Lung (tissue), 12 donors: ENCODE measurements around the gene PTPRN2. TPM values are rescaled to one million over a fixed set of nuclear protein-coding genes. Genes with fewer than 3 reads are reported as not detected.

Source experiments
- ATAC-seq: fragments of 200-7000 bp; cut with Tn5 transposase; one replicate; pipeline ENCODE4 v1.9.1; 2020; ENCODE audit warnings: moderate number of reproducible peaks; ENCODE audit not compliant: insufficient read depth, low FRiP score
- DNase-seq, 3 donors: peaks; one replicate each; pipeline ENCODE4 v3.0.0-alpha.2; 2013 to 2017
- H3K27ac ChIP-seq, 2 donors: one replicate each; pipeline ENCODE4 v1.5.1; 2013; ENCODE audit warnings: mild to moderate bottlenecking in 2 of 2, moderate library complexity in 2 of 2, control low read depth in 1 of 2, inconsistent platforms in 1 of 2, low read depth in 1 of 2, low read length in 1 of 2
- H3K27me3 ChIP-seq, 3 donors: one replicate each; pipeline ENCODE4 v1.5.1; 2013; ENCODE audit warnings: low read length in 2 of 3; ENCODE audit not compliant: control insufficient read depth in 3 of 3, insufficient read depth in 3 of 3
- H3K36me3 ChIP-seq, 4 donors: one replicate each; pipeline ENCODE4 v1.5.1; 2013; ENCODE audit warnings: low read length in 4 of 4, mild to moderate bottlenecking in 1 of 4, moderate library complexity in 1 of 4; ENCODE audit not compliant: control insufficient read depth in 4 of 4, insufficient read depth in 4 of 4
- H3K4me1 ChIP-seq, 5 donors: one replicate each; pipeline ENCODE4 v1.5.1; 2013; ENCODE audit warnings: low read length in 5 of 5, mild to moderate bottlenecking in 2 of 5, moderate library complexity in 1 of 5; ENCODE audit not compliant: control insufficient read depth in 5 of 5, insufficient read depth in 5 of 5
- H3K4me3 ChIP-seq: one replicate; pipeline ENCODE4 v1.5.1; 2013; ENCODE audit warnings: mild to moderate bottlenecking, control low read depth, moderate library complexity
- H3K9ac ChIP-seq, 2 donors: one replicate each; pipeline ENCODE4 v1.5.1; 2013; ENCODE audit warnings: low read length in 2 of 2, control low read depth in 1 of 2; ENCODE audit not compliant: insufficient read depth in 1 of 2
- H3K9me3 ChIP-seq, 4 donors: one replicate each; pipeline ENCODE4 v1.5.1; 2013; ENCODE audit warnings: low read length in 3 of 4, mild to moderate bottlenecking in 1 of 4, moderate library complexity in 1 of 4; ENCODE audit not compliant: control insufficient read depth in 4 of 4, insufficient read depth in 3 of 4
- WGBS, 2 donors: extraction: QIAGEN DNeasy Blood & Tissue Kit; methylation state at CpG; one replicate each; pipeline ENCODE4 v1.1.7; 2013; 5-methylcytosine and 5-hydroxymethylcytosine counted together
- polyA plus RNA-seq, 2 donors: library from polyadenylated mRNA; stranded (reverse); fragments of 200-250 nt; gene quantifications; one replicate each; pipeline ENCODE4 v1.2.1, GENCODE V29; 2013
- total RNA-seq, 2 donors: library from RNA; depleted of rRNA in 1 of 2; stranded (reverse); fragments of >200 nt in 1 of 2; gene quantifications; one replicate each; pipeline ENCODE4 v1.2.1, GENCODE V29; 2014 to 2021
- TF ChIP-seq, protein P1 (sequence below): IDR thresholded peaks from 2 replicates; pipeline ENCODE4 v1.5.1; 2012; ENCODE audit warnings: mild to moderate bottlenecking; ENCODE audit errors: control extremely low read depth, extremely low read depth
- donor health status: control.
- donor health status: control.
- donor health status: Bipolar disorder and iron deficiency.
- donor health status: healthy.
- donor health status: DM: yes; HTN: yes; CAD: no.

Gene PTPRN2
- total and polyA plus RNA-seq, 4 donors: 2.1 to 7.4 (median 4.4) TPM

DNA sequence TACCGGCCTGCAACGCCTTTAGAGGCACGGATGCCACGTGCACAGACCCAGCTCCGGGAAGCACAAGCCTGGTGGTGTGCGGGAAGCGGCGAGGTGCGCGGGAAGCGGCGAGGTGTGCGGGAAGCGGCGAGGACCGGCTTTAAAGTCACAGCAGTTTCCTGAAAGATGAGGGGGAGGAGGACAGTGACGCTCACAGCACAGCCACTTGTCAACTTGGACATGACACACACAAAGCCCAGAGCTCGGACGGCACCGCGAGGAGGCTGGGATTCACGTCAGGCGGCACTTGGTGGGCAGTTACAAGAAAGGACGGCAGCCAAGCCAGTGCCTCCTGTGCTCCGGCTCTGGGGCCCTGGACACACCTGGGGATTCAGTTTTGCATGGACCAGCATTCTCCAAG, 724.9 kb downstream of the PTPRN2 start:
- Histone ChIP-seq H3K27ac (no peak overlapping the region), H3K27me3 (no peaks in the 10 kb centered on the region), H3K9me3 (no peaks in the 10 kb centered on the region), H3K4me3 (no peak overlapping the region), H3K9ac (no peak overlapping the region), H3K4me1 (peaks cover 0 to 1% (median 0%) of the 10 kb centered on the region in 5 donors), H3K36me3 (no peaks in the 10 kb centered on the region)
- TF ChIP-seq, protein P1, sequence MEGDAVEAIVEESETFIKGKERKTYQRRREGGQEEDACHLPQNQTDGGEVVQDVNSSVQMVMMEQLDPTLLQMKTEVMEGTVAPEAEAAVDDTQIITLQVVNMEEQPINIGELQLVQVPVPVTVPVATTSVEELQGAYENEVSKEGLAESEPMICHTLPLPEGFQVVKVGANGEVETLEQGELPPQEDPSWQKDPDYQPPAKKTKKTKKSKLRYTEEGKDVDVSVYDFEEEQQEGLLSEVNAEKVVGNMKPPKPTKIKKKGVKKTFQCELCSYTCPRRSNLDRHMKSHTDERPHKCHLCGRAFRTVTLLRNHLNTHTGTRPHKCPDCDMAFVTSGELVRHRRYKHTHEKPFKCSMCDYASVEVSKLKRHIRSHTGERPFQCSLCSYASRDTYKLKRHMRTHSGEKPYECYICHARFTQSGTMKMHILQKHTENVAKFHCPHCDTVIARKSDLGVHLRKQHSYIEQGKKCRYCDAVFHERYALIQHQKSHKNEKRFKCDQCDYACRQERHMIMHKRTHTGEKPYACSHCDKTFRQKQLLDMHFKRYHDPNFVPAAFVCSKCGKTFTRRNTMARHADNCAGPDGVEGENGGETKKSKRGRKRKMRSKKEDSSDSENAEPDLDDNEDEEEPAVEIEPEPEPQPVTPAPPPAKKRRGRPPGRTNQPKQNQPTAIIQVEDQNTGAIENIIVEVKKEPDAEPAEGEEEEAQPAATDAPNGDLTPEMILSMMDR: no peak
- WGBS, 2 donors: 86 to 94% methylated on average over 25 of the region's 25 CpGs
- DNase-seq (no peak), ATAC-seq (no peak)

DNA sequence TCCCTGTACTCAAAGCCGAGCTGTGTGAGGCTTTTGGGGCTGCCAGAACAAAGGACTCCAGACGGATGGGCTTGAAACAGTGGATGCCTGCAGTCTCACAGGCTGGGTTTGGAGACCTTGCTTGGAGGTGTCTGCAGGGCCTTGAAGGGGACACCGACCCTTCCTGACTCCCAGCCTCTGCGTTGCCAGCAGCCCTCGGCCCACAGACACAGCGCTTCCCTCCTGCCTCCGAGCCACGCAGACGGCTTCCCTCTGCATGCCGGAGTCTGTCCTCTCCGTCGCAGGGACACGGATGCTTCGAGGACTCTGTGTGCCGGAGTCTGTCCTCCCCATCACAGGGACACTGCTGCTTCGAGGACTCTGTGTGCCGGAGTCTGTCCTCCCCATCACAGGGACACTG, 726.1 kb downstream of the PTPRN2 start:
- Histone ChIP-seq H3K9ac (no peak overlapping the region), H3K36me3 (no peaks in the 10 kb centered on the region), H3K27me3 (no peaks in the 10 kb centered on the region), H3K4me1 (peaks cover 0 to 1% (median 0%) of the 10 kb centered on the region in 5 donors), H3K9me3 (no peaks in the 10 kb centered on the region), H3K27ac (no peak overlapping the region), H3K4me3 (no peak overlapping the region)
- TF ChIP-seq, protein P1: no peak
- ATAC-seq (no peak), DNase-seq (no peak)
- 91 to 97% methylated on average over 16 to 17 of the region's 17 CpGs for WGBS, 2 donors

DNA sequence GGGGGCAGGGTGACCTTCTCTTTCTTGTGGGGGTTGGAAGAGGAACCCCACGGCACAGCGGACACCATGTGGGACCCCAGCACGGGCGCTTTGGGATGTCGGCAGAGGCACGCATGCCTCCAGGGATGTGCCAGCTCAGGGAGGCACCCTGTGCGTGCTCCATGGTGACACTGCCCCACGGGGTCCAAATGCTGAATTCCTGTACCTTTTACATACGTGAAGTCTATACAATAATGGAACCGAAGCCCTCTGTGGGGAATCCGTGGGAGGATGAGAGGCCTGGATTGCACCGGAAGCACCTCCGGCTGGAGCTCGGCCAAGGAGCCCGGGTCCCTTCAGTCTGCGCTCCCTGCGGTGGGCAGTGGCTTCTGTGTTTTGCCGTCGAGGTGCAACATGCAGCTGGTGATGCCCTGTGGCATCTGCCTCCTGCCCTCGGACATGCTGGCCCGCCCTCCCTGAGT, 726.6 kb downstream of the PTPRN2 start:
- WGBS, 2 donors: 83 to 91% methylated on average over 20 to 21 of the region's 21 CpGs
- H3K9me3 ChIP-seq: no peaks in the 10 kb centered on the region
- no peaks in the 10 kb centered on the region for H3K36me3 ChIP-seq
- no peak overlapping the region for H3K27ac ChIP-seq
- no peak overlapping the region for H3K9ac ChIP-seq
- H3K27me3 ChIP-seq: no peaks in the 10 kb centered on the region
- TF ChIP-seq, protein P1: no peak
- peaks cover 0 to 1% (median 0%) of the 10 kb centered on the region in 5 donors for H3K4me1 ChIP-seq
- ATAC-seq (no peak), DNase-seq (no peak)
- no peak overlapping the region for H3K4me3 ChIP-seq

DNA sequence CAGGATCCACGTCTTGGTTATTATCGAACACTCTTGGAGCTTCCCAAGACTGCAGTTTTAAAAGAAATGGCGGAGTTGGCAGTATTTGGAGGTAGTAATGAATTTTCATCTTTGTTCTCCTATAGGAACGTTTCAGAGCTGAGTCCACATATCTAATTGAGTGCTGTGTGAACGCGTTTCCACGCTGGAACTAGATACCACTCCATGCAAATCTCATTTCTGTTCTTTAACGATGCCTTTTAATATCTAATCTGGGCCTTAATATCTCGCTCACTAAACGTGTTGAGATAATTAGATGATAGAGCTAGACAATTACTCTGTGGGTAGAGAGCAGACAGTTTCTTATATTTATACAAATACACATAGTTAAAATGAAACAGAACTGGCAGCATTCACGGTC, 727.2 kb downstream of the PTPRN2 start:
- TF ChIP-seq, protein P1: no peak
- DNase-seq (no peak), ATAC-seq (no peak)
- peaks cover 0 to 1% (median 0%) of the 10 kb centered on the region in 5 donors for H3K4me1 ChIP-seq
- H3K9me3 ChIP-seq: no peaks in the 10 kb centered on the region
- no peak overlapping the region for H3K27ac ChIP-seq
- H3K36me3 ChIP-seq: no peaks in the 10 kb centered on the region
- no peak overlapping the region for H3K9ac ChIP-seq
- no peak overlapping the region for H3K4me3 ChIP-seq
- WGBS, 2 donors: 77 to 93% methylated on average over 11 of the region's 11 CpGs
- H3K27me3 ChIP-seq: no peaks in the 10 kb centered on the region
